ENCODE data around the gene SLFNL1.
A peak's percentile ranks its signal among the peaks of the same experiment; 100 is the strongest.

The SLFNL1 gene

DNA sequence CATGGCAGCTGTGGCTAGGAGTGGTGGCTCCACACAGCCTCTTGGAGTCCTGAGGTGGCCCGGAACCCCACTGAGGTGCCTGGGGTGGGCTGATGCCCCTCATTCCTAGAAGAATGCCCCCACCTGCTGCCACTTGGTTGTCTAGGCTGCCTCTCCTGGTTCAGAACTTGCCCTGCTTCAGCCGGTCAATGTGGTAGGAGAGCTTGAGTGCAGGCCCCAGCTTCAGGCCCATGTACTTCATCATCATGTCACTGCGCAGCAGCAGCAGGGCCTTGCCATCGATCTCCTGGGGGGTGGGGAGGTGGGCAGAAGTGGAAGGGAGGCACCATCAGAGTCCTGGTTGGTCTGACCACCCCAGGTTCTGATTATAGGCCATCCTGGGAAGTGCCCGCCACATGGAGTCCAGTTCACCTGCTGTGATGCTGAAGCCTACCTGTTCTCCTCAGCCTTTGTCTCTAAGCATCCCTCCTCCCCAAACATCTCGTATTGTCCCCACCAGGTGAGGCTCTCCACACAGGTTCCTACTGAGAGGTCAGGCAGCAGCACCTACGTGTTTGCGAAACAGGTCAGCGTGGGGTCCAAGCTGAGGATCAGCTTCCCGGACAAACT, 6.6 kb upstream of the SLFNL1 start:
- peaks cover 30% of the 10 kb centered on the region for H3K36me3 Mint-ChIP-seq
- CTCF ChIA-PET = no interaction called here
- H3K4me3 Mint-ChIP-seq = no peak overlapping the region
- H3K4me1 Mint-ChIP-seq = peaks cover 12% of the 10 kb centered on the region
- H3K27ac Mint-ChIP-seq = no peak overlapping the region
- no peak for DNase-seq
- H3K27me3 Mint-ChIP-seq = no peaks in the 10 kb centered on the region
- H3K9me3 Mint-ChIP-seq = no peaks in the 10 kb centered on the region

DNA sequence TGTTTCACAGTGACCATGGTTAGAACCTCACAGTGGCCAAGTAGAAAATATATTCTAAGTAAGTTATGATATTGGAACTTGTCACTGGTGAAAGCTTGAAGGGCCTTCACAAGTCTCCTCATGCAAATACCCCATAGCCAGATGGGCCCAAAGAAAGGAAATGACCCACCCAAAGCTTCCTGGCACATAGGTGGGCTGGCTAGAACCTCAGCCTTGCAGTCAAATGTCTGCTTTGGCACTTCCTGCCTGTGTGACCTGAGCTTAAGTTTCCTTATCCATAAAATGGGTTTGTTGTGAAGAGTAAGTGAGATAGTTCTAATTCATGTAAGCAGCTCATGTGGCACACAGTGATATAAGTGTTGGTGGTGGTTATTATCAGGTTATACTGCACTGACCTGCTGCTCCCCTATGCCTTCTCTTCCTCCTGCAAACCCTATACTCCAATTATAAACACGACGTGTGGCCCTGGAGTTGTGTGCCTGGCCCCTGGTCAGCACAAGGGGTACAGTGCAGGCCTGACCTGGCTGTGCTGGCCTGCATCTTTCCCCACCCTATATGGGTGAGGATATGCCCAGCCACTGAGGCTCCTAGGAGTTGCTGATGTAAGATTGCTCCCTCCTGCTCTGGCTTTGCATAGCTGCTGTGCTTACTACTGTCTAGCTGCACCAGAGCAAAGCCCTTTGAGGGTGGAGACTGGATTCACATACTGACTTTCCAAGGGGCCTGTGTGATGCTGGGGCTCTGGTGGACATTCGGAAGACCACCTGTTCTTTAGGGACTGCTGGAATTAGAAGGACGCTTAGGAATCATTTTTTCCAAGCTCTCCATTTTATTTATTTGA, 4.7 kb upstream of the SLFNL1 start:
- no peak for DNase-seq
- Mint-ChIP-seq H3K27ac (no peak overlapping the region), H3K4me3 (no peak overlapping the region), H3K27me3 (no peaks in the 10 kb centered on the region), H3K4me1 (peaks cover 17% of the 10 kb centered on the region), H3K9me3 (no peaks in the 10 kb centered on the region), H3K36me3 (peaks cover 20% of the 10 kb centered on the region)
- CTCF ChIA-PET = interaction anchor here (1.0 to 1.2 kb wide), 2 partner anchors 11 to 408 kb away, joined by 3 to 4 read pairs; no protein-coding TSS in a partner anchor

GRCh38 chr1:41024953-41025352, 3.4 kb upstream of the SLFNL1 start:
- CTCF ChIA-PET = interaction anchor here (0.8 kb wide), 1 partner anchor 11 kb away, joined by 3 read pairs; no protein-coding TSS in a partner anchor
- H3K27me3 Mint-ChIP-seq = no peaks in the 10 kb centered on the region
- no peak overlapping the region for H3K27ac Mint-ChIP-seq
- no peak for DNase-seq
- H3K4me1 Mint-ChIP-seq = peaks cover 21% of the 10 kb centered on the region
- H3K9me3 Mint-ChIP-seq = no peaks in the 10 kb centered on the region
- peaks cover 12% of the 10 kb centered on the region for H3K36me3 Mint-ChIP-seq
- H3K4me3 Mint-ChIP-seq = no peak overlapping the region

GRCh38 chr1:41023279-41023990, 1.9 kb upstream of the SLFNL1 start:
- Mint-ChIP-seq H3K4me1 (peaks cover 21% of the 10 kb centered on the region), H3K27ac (no peak overlapping the region), H3K36me3 (peaks cover 9% of the 10 kb centered on the region), H3K27me3 (no peaks in the 10 kb centered on the region), H3K4me3 (no peak overlapping the region), H3K9me3 (no peaks in the 10 kb centered on the region)
- no peak for DNase-seq
- CTCF ChIA-PET = interaction anchor here (1.0 kb wide), 1 partner anchor 15 kb away, joined by 4 read pairs; no protein-coding TSS in a partner anchor

GRCh38 chr1:41022424-41022823, 899 bp upstream of the SLFNL1 start:
- Mint-ChIP-seq H3K27me3 (no peaks in the 10 kb centered on the region), H3K27ac (no peak overlapping the region), H3K4me1 (peaks cover 21% of the 10 kb centered on the region), H3K36me3 (peaks cover 7% of the 10 kb centered on the region), H3K4me3 (no peak overlapping the region), H3K9me3 (no peaks in the 10 kb centered on the region)
- CTCF ChIA-PET = interaction anchor here (1.0 kb wide), 1 partner anchor 16 kb away, joined by 4 read pairs; no protein-coding TSS in a partner anchor
- DNase-seq = no peak

DNA sequence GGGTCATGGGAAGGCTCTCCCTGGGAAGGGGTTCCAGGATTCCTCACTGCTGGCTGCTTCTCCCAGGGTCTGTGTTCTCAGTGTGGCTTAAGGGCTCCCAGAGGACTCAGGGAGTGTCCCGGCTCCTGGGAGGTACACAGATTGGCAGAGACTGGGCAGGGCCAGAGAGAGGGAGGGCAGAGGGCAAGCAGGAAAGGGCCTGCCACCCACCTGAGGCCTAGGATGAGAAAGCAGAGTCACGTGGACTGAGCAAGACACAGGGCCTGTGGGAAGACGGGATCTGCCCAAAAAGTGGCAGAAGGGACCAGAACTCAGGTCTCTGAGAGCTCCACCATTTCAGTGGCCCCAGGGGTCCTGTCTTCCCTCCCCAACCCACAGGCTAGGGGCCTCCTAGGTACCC, 871 bp downstream of the SLFNL1 start:
- H3K9me3 Mint-ChIP-seq = no peaks in the 10 kb centered on the region
- no peak overlapping the region for H3K27ac Mint-ChIP-seq
- DNase-seq = no peak
- H3K4me3 Mint-ChIP-seq = no peak overlapping the region
- CTCF ChIA-PET = no interaction called here
- H3K36me3 Mint-ChIP-seq = peaks cover 9% of the 10 kb centered on the region
- H3K27me3 Mint-ChIP-seq = no peaks in the 10 kb centered on the region
- H3K4me1 Mint-ChIP-seq = peaks cover 14% of the 10 kb centered on the region

DNA sequence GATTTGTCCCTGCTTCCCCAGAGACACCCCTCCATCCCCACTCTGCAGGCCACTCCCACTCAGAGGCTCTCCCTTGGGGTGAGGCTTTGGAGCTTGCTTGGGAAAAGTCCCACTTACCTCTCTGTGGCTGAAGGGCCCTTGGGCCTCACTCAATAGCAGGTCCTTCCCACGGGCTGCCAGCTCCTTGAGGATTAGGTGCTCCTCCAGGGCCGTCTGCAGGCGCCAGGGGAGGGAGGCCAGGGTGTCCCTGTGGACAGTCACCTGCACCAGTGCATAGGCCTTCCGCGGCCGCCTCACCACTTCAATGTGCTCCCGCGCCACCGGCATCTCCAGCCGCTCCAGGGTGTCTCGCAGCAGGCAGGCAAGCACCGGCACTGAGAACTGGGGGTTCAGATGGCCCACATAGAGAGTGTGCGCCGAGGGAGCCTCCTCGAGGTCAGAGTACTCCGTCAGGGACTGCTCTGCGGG, 1.4 kb downstream of the SLFNL1 start:
- Mint-ChIP-seq H3K9me3 (no peaks in the 10 kb centered on the region), H3K27ac (no peak overlapping the region), H3K4me1 (peaks cover 10% of the 10 kb centered on the region), H3K36me3 (peaks cover 9% of the 10 kb centered on the region), H3K4me3 (no peak overlapping the region), H3K27me3 (no peaks in the 10 kb centered on the region)
- DNase-seq = no peak
- CTCF ChIA-PET = no interaction called here

- Mint-ChIP-seq H3K9me3 (no peaks in the 10 kb centered on the region), H3K4me1 (peaks cover 15% of the 10 kb centered on the region), H3K27ac (no peak overlapping the region), H3K4me3 (no peak overlapping the region), H3K27me3 (no peaks in the 10 kb centered on the region), H3K36me3 (peaks cover 9% of the 10 kb centered on the region)
- CTCF ChIA-PET = no interaction called here
- DNase-seq = no peak
Measured at GRCh38 chr1:41019353-41019745, 2.2 kb downstream of the SLFNL1 start.

DNA sequence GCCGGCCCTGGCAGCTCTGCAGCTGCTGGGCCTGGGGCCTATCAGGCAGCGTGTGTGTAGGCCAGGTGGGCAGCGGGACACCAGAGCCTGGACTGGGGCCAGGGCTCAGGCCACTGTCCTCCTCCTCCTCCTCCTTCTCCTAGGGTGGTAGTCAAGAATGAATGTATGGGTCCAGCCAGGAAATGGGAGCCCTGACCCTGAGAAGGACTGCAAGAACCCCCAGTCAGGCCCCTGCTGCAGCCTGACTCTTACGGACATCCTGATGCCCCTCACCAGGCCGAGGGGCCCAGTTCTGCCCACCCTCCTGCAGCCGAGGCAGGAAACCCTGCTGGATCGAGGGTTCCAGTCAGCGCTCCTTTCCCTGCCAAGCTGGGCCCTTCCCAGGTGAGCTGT, 3.5 kb downstream of the SLFNL1 start:
- Mint-ChIP-seq H3K36me3 (peaks cover 11% of the 10 kb centered on the region), H3K4me1 (peaks cover 18% of the 10 kb centered on the region), H3K4me3 (no peak overlapping the region), H3K27me3 (no peaks in the 10 kb centered on the region), H3K27ac (no peak overlapping the region), H3K9me3 (no peaks in the 10 kb centered on the region)
- CTCF ChIA-PET = no interaction called here
- DNase-seq = no peak

GRCh38 chr1:41017141-41018017, 4.1 kb downstream of the SLFNL1 start:
- Mint-ChIP-seq H3K4me3 (no peak overlapping the region), H3K36me3 (peaks cover 11% of the 10 kb centered on the region), H3K9me3 (no peaks in the 10 kb centered on the region), H3K4me1 (peaks cover 18% of the 10 kb centered on the region), H3K27ac (no peak overlapping the region), H3K27me3 (no peaks in the 10 kb centered on the region)
- DNase-seq = no peak
- CTCF ChIA-PET = no interaction called here

DNA sequence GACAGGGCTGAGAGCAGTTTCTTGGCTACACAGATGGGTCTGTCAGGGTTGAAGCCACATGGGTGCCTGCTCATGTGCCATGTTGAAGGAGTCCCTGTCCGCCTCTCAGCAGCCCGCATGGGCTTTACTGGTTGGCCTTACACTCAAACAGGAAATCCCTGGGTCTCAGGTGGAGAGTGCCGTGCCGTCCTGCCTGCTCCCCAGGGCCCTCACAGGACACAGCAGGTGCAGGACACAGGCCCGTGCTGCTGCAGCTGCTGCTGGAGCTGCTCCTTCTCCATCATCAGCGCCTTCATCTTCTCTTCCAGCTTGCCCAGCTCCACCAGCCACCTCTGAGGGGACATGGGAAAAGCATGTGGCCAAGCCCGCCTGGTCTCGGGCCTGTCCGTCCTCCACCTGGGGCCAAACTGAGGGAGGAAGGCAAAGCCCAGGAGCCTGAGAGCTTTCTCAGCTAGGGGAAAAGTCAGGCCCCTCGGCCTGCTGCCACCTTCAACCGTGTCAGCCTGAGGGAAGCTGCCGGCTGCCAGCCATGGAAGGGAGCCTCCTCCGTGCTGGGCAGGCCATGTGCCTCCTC, 5.5 kb downstream of the SLFNL1 start:
- Mint-ChIP-seq H3K27ac (peak overlapping the region; percentile 33), H3K36me3 (peaks cover 22% of the 10 kb centered on the region), H3K4me1 (peaks cover 11% of the 10 kb centered on the region), H3K27me3 (no peaks in the 10 kb centered on the region), H3K9me3 (no peaks in the 10 kb centered on the region), H3K4me3 (no peak overlapping the region)
- DNase-seq = no peak
- CTCF ChIA-PET = no interaction called here

DNA sequence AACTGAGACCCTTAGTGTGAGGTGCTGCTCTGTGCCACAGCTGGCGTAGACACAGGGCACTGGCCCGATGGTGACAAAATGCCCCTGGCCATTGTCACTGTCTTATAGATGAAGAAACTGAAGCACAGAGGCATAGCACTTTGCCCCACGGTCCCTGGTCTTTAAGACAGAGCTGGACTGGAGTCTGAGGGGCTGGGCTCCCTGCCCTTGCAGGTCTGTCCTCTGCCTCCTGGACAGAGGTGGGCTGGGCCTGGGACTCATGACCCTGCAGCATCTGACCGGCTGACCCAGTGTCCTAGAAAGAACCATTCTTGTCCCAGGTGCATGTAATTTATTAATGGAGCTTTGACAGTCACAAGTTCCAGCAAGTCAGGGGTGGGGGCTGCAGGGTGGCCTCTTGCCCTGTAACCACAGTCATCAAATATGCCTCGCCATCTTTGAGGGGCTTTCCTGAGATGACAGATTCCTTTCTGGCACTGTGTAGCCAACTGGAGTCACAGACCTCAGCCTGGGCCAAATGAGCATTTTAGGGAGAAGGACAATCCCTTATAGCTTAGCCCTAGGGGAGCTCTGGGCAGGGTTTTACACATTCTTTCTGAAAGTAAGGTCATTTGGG, 6.1 kb downstream of the SLFNL1 start:
- no peak for DNase-seq
- Mint-ChIP-seq H3K9me3 (no peaks in the 10 kb centered on the region), H3K27ac (peak overlapping the region; percentile 37), H3K36me3 (peaks cover 26% of the 10 kb centered on the region), H3K4me1 (peaks cover 10% of the 10 kb centered on the region), H3K4me3 (no peak overlapping the region), H3K27me3 (no peaks in the 10 kb centered on the region)
- CTCF ChIA-PET = interaction anchor here (1.7 kb wide), 1 partner anchor 12 kb away, joined by 6 read pairs; no protein-coding TSS in a partner anchor

- peaks cover 29% of the 10 kb centered on the region for H3K36me3 Mint-ChIP-seq
- no peaks in the 10 kb centered on the region for H3K27me3 Mint-ChIP-seq
- CTCF ChIA-PET = interaction anchor here (1.7 kb wide), 1 partner anchor 11 kb away, joined by 6 read pairs; no protein-coding TSS in a partner anchor
- peaks cover 10% of the 10 kb centered on the region for H3K4me1 Mint-ChIP-seq
- H3K4me3 Mint-ChIP-seq = no peak overlapping the region
- no peak for DNase-seq
- peak overlapping the region; percentile 39 for H3K27ac Mint-ChIP-seq
- no peaks in the 10 kb centered on the region for H3K9me3 Mint-ChIP-seq
Measured at GRCh38 chr1:41014871-41015270, 6.7 kb downstream of the SLFNL1 start.
